Posterior cingulate gyrus (tissue), 11 donors: Measurements from ENCODE around the gene AXIN1.
"Not testable (repeated sequence)": the region's sequence is repeated elsewhere in the genome, so short reads cannot be mapped to it uniquely, and the experiment has no call there.

Experiments used
- DNase-seq, 10 donors: peaks; one replicate each; pipeline versions ENCODE4 v3.0.0 to v3.0.0-alpha.2; 2020 to 2021; ENCODE audit warnings: mixed read lengths in 3 of 10
- intact Hi-C: fragments of 100-400 bp; cut with DNase I; formaldehyde crosslinking; loops from one replicate; pipeline ENCODE4 v1.15.1; 2023

The AXIN1 gene

GRCh38 chr16:352547-353403, at the start of gene AXIN1:
AXIN1 (minus strand) TSS chr16:352723; CDS start chr16:347025, 5,698 bp downstream.
- intact Hi-C loops: loop anchor here (5.0 kb wide), 1 partner anchor 125 kb away; the partner anchor contains the start of gene LUC7L
- DNase-seq: peak; percentile 82 to 99 (median 90)

- intact Hi-C loops: no loop called here
- DNase-seq: peak; percentile 90 to 99 (median 95)
Measured at GRCh38 chr16:401468-402348, 49.2 kb upstream of the AXIN1 start, which contains the start of gene DECR2. DECR2 (plus strand) TSS chr16:401885; CDS start chr16:401964, 79 bp downstream.

GRCh38 chr16:400061-400591, 47.6 kb upstream of the AXIN1 start:
- intact Hi-C loops: no loop called here
- no peak for DNase-seq

GRCh38 chr16:399340-400019, 47.0 kb upstream of the AXIN1 start:
- intact Hi-C loops: no loop called here
- no peak for DNase-seq

- intact Hi-C loops: no loop called here
- DNase-seq: no peak
Measured at GRCh38 chr16:398561-399339, 46.2 kb upstream of the AXIN1 start.

- intact Hi-C loops: no loop called here
- DNase-seq: peak; percentile 59 to 96 (median 76)
Measured at GRCh38 chr16:397736-398332, 45.3 kb upstream of the AXIN1 start.

GRCh38 chr16:397135-397661, 44.7 kb upstream of the AXIN1 start, which contains the start of gene NME4:
NME4 (plus strand) TSS chr16:397199; CDS start chr16:397223, 24 bp downstream.
- DNase-seq: peak in 2 of 10 donors; percentile 29 to 81
- intact Hi-C loops: no loop called here

GRCh38 chr16:396605-397004, 44.1 kb upstream of the AXIN1 start:
- peak in 5 of 10 donors; percentile 40 to 91 (median 49) for DNase-seq
- intact Hi-C loops: no loop called here

GRCh38 chr16:396199-396598, 43.7 kb upstream of the AXIN1 start:
- intact Hi-C loops: no loop called here
- DNase-seq: no peak

- intact Hi-C loops: no loop called here
Measured at GRCh38 chr16:392450-393030, 40.0 kb upstream of the AXIN1 start.

GRCh38 chr16:391885-392335, 39.4 kb upstream of the AXIN1 start:
- DNase-seq: peak in 7 of 10 donors; percentile 54 to 95 (median 69)
- intact Hi-C loops: no loop called here

More at GRCh38 chr16:392450-393030, 40.0 kb upstream of the AXIN1 start:
- DNase-seq: no peak

- no peak for DNase-seq
- intact Hi-C loops: no loop called here
Measured at GRCh38 chr16:389352-389751, 36.8 kb upstream of the AXIN1 start.

- DNase-seq, intact Hi-C loops: not testable (repeated sequence)
Measured at GRCh38 chr16:387761-388666, 35.5 kb upstream of the AXIN1 start.

- intact Hi-C loops: no loop called here
- peak in 1 of 10 donors; percentile 48 for DNase-seq
Measured at GRCh38 chr16:386641-387156, 34.2 kb upstream of the AXIN1 start.

- intact Hi-C loops: no loop called here
- DNase-seq: no peak
Measured at GRCh38 chr16:383326-384051, 31.0 kb upstream of the AXIN1 start.
